ENCODE results near the gene ABLIM3. TPM values are rescaled to one million over a fixed set of nuclear protein-coding genes. Genes with fewer than 3 reads are reported as not detected.
"Not testable (repeated sequence)": the region's sequence is repeated elsewhere in the genome, so short reads cannot be mapped to it uniquely, and the experiment has no call there.

Gene ABLIM3
- total RNA-seq, 3 donors from 2014 or later = 26.3 to 61.9 (median 57.4) TPM

DNA sequence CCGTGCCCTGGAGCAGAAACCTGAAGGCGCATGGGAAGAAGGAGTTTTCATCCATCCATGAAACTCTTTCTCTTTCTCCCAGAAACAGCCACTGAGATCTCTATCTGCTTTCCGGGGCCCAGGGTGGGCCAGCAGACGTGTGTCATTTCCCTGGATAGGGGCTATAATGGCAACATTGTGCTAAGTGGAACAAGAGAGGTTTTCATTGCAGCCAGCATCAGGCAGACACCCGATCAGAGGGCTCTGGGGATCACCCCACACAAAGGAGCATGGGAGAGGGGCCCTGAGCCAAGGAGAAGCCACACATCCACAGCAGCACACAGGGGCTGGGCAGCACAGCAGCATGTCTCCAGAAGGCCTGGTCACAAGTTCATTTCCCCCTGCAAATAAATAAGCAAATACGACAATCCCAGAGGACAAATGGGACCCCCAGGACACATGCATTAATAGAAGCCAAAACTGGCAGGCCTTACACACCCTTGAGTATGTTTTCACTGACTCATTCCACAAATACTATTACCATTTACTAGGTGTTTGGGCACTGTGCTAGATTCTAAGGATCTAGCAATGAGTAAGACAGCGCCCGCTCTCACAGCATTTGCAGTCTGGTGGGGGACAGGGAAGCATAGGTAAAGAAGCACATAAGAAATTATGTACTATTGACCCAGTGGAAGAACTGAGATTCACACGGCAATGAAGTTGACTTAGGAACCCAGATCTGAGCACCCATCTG lies 126.1 kb downstream of the ABLIM3 start:
- TF ChIP-seq, protein P1, sequence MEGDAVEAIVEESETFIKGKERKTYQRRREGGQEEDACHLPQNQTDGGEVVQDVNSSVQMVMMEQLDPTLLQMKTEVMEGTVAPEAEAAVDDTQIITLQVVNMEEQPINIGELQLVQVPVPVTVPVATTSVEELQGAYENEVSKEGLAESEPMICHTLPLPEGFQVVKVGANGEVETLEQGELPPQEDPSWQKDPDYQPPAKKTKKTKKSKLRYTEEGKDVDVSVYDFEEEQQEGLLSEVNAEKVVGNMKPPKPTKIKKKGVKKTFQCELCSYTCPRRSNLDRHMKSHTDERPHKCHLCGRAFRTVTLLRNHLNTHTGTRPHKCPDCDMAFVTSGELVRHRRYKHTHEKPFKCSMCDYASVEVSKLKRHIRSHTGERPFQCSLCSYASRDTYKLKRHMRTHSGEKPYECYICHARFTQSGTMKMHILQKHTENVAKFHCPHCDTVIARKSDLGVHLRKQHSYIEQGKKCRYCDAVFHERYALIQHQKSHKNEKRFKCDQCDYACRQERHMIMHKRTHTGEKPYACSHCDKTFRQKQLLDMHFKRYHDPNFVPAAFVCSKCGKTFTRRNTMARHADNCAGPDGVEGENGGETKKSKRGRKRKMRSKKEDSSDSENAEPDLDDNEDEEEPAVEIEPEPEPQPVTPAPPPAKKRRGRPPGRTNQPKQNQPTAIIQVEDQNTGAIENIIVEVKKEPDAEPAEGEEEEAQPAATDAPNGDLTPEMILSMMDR (IDR thresholded peaks at IDR 0.05) = no peak
- TF ChIP-seq POLR2A (IDR thresholded peaks at IDR 0.05) (no peak), POLR2AphosphoS5 (IDR thresholded peaks at IDR 0.05) (no peak)
- Histone ChIP-seq H3K27ac (no peak overlapping the region), H3K4me3 (no peak overlapping the region), H3K36me3 (no peaks in the 10 kb centered on the region), H3K4me1 (no peaks in the 10 kb centered on the region), H3K9me3 (peaks cover 10 to 12% of the 10 kb centered on the region in 2 donors), H3K27me3 (no peaks in the 10 kb centered on the region)
- no peak for DNase-seq (ENCODE audit: low spot score in 2 of 2)
- intact Hi-C loops (cut with DNase I; ENCODE audit: low total_unique reads) = no loop called here

DNA sequence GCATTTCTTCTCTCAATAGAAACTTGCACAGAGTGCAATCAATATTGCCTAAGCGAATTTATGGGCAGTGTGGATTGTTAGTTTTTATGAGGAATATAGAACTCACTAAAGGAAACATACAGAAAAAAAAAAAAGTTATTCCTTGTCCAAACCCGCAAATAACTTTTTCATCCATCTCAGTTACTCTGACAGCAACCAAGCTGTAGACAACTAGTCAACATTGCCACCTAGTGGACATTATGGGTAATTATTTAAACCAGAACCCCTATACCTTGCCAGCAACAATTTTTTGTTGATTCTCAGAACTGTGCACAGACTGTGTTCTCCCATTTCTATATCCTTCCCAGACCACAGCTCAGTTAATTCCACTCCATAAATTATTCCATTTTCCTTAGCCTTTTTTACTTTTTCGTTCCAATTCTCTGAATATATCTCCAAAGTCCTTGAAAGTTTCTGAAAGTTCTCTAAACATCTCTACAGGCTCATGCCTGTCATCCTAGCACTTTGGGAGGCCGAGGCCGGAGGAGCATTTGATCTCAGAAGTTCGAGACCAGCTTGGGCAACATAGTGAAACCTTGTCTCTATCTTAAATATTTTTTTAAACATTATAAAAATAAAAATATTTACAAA lies 127.8 kb downstream of the ABLIM3 start:
- intact Hi-C loops (cut with DNase I; ENCODE audit: low total_unique reads) = no loop called here
- TF ChIP-seq, protein P1 (IDR thresholded peaks at IDR 0.05) = peak; percentile 64 to 71 (median 68)
- TF ChIP-seq POLR2AphosphoS5 (IDR thresholded peaks at IDR 0.05) (no peak), POLR2A (IDR thresholded peaks at IDR 0.05) (no peak)
- DNase-seq (ENCODE audit: low spot score in 2 of 2) = no peak
- H3K36me3 ChIP-seq = no peaks in the 10 kb centered on the region
- no peaks in the 10 kb centered on the region for H3K27me3 ChIP-seq
- no peaks in the 10 kb centered on the region for H3K4me1 ChIP-seq
- no peak overlapping the region for H3K4me3 ChIP-seq
- H3K9me3 ChIP-seq = peaks cover 10 to 12% of the 10 kb centered on the region in 2 donors
- H3K27ac ChIP-seq = no peak overlapping the region

DNA sequence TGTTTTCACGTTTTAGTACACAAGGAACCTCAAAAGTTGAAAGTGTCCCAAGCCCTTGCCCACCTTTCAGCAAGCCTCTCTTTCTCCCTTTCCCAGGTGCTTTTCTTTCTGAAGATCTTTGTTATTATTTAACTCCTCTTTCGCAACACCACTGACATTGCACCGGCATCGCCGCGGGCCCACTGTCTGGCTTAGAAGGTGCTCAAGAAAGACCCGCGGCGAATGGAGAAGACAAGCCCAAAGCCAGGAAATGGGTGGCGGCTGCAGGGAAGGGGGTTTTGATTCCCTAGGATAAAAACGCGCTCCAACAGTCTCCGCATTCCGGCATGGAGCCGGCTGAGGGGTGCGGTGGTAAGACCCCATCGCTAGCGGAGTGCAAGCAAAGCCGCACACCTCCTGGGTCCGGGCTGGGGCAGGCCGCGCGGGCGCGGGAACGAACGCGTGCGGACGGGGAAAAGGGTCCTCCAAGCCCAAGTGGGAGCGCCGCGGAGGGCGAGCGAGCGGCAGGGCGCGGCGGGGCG lies 130.0 kb downstream of the ABLIM3 start:
- no peak for DNase-seq (ENCODE audit: low spot score in 2 of 2)
- intact Hi-C loops (cut with DNase I; ENCODE audit: low total_unique reads) = no loop called here
- Histone ChIP-seq H3K36me3 (no peaks in the 10 kb centered on the region), H3K27me3 (no peaks in the 10 kb centered on the region), H3K27ac (peak overlapping the region; percentile 26 to 72), H3K9me3 (peaks cover 10 to 12% of the 10 kb centered on the region in 2 donors), H3K4me1 (no peaks in the 10 kb centered on the region), H3K4me3 (peak overlapping the region; percentile 65 to 81 (median 71))
- TF ChIP-seq, protein P1 (IDR thresholded peaks at IDR 0.05) = no peak
- TF ChIP-seq POLR2AphosphoS5 (IDR thresholded peaks at IDR 0.05) (no peak), POLR2A (IDR thresholded peaks at IDR 0.05) (no peak)

DNA sequence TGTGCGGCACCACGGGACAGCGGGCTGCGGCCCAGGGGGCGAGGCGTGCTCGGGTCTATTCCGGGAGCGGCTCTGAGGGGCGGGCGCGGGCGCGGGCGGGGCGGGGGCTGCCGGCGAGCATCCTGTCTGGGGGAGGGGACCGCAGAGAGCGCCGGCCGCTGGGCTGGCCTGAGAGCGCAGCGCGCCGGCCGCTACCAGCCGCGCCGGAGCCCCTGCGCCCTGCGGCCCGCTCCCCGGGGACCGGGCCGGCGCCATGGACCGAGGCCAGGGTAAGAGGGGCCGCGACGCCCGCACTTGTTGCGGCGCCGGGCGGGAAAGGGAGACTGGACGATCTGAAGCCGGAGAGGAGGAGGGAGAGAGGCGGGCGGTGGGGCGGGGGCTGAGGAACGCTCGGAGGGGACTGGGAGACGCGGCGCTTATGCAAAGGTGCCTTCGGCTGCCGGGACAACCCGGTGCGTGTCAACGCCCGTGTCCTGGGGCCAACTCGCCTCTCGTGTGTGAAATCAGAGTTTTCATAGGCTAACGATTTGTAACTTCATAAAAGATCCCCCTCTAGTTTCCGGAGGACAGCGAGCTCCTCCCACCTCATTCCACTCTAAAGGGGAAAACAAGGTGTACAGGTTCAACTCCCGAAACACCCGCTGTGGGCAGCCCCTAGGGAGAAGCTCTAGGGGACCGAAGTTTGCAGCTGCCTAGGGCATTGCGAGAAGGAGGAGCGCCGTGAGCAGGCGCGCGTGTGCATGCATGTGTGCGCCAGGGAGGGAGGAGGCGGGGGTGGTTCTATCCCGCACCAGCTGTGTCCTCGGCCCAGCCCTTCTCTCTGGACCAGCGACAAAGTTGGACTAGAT lies 130.6 kb downstream of the ABLIM3 start, which contains the start of gene AFAP1L1:
AFAP1L1 (plus strand) TSS at position 144 of the 848 bp plus-strand sequence; CDS start at position 254, 110 bp downstream.
- Histone ChIP-seq H3K9me3 (peaks cover 10 to 12% of the 10 kb centered on the region in 2 donors), H3K4me1 (no peaks in the 10 kb centered on the region), H3K27ac (peak within 1 kb of the TSS; percentile 26 to 72), H3K27me3 (no peaks in the 10 kb centered on the region), H3K36me3 (no peaks in the 10 kb centered on the region), H3K4me3 (peak within 1 kb of the TSS; percentile 65 to 81 (median 71))
- no peak for TF ChIP-seq POLR2A (IDR thresholded peaks at IDR 0.05)
- TF ChIP-seq POLR2AphosphoS5 (IDR thresholded peaks at IDR 0.05) = peak in 1 of 3 donors; percentile 25
- no peak for DNase-seq (ENCODE audit: low spot score in 2 of 2)
- intact Hi-C loops (cut with DNase I; ENCODE audit: low total_unique reads) = no loop called here

DNA sequence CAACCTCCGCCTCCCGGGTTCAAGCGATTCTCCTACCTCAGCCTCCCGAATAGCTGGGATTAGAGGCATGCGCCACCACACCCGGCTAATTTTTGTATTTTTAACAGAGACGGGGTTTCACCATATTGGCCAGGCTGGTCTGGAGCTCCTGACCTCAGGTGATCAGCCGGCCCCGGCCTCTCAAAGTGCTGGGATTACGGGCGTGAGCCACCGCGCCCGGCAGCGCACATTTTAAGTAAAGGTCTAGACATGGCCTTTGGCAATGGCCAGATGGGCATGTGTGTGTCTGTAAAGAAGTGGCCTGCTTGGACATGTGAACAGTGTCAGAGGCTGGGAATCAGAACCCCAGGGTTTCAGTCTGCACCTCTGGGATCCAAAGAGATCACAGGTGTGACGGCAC lies 131.5 kb downstream of the ABLIM3 start:
- Histone ChIP-seq H3K4me3 (peak overlapping the region; percentile 65 to 81 (median 71)), H3K27ac (peak overlapping the region in 1 of 2 donors; percentile 34), H3K9me3 (peaks cover 9 to 10% of the 10 kb centered on the region in 2 donors)
- intact Hi-C loops (cut with DNase I; ENCODE audit: low total_unique reads); H3K36me3 ChIP-seq; H3K27me3 ChIP-seq; DNase-seq (ENCODE audit: low spot score in 2 of 2); H3K4me1 ChIP-seq: not testable (repeated sequence)

Measured in breast epithelium (tissue), 4 donors.